ENCODE measurements around the gene GABRP.
A peak's percentile ranks its signal among the peaks of the same experiment; 100 is the strongest.
"Not testable (repeated sequence)": the region's sequence is repeated elsewhere in the genome, so short reads cannot be mapped to it uniquely, and the experiment has no call there.

Gene GABRP

GRCh38 chr5:170751631-170752030 lies 31.9 kb upstream of the GABRP start:
- Histone ChIP-seq H2BK5ac (ENCODE audit: low read depth, low read length, poor library complexity) (peak overlapping the region; percentile 99), H2BK12ac (ENCODE audit: low read length) (peak overlapping the region; percentile 5), H3K9me3 (ENCODE audit: insufficient read depth, low read depth, low read length) (no peaks in the 10 kb centered on the region), H3K4ac (ENCODE audit: low read depth, low read length) (peak overlapping the region; percentile 31), H3K14ac (ENCODE audit: low read length) (peak overlapping the region; percentile 17), H3K4me3 (ENCODE audit: low read depth, low read length) (no peak overlapping the region), H3K79me1 (ENCODE audit: low read length) (peaks cover 73% of the 10 kb centered on the region), H2AFZ (ENCODE audit: insufficient read depth, low read length, poor library complexity) (peak overlapping the region; percentile 1), H4K91ac (ENCODE audit: low read depth, low read length) (peak overlapping the region; percentile 99), H3K36me3 (ENCODE audit: control insufficient read depth in 1 of 2, insufficient read depth in 2 of 2, low read length in 2 of 2) (no peaks in the 10 kb centered on the region), H3K27me3 (ENCODE audit: insufficient read depth, low read length) (no peaks in the 10 kb centered on the region), H2AK5ac (ENCODE audit: low read length) (peak overlapping the region; percentile 75), H3K9ac (ENCODE audit: low read length) (peak overlapping the region; percentile 28), H3K4me1 (ENCODE audit: control insufficient read depth in 1 of 2, insufficient read depth in 2 of 2, low read length in 2 of 2) (peaks cover 44 to 60% of the 10 kb centered on the region in 2 experiments), H3K4me2 (ENCODE audit: low read length) (peak overlapping the region; percentile 34), H3K23ac (ENCODE audit: low read length) (no peak overlapping the region), H3K18ac (ENCODE audit: low read length) (peak overlapping the region; percentile 15), H2BK120ac (ENCODE audit: insufficient read depth, low read length, poor library complexity) (peak overlapping the region; percentile 73), H4K8ac (ENCODE audit: low read depth, low read length) (peak overlapping the region; percentile 85), H4K12ac (ENCODE audit: low read depth, low read length) (peak overlapping the region; percentile 13), H3K27ac (ENCODE audit: low read depth, low read length) (peak overlapping the region; percentile 98), H3K79me2 (ENCODE audit: control insufficient read depth, insufficient read depth, low read length, poor library complexity) (peaks cover 20% of the 10 kb centered on the region)
- WGBS (ENCODE audit: extremely low coverage, insufficient coverage, insufficient read length), result no CpG with 5 or more reads among the region's 11 CpGs
- DNase-seq, result no peak

- Histone ChIP-seq H3K27ac (ENCODE audit: low read depth, low read length) (peak overlapping the region; percentile 98), H3K9me3 (ENCODE audit: insufficient read depth, low read depth, low read length) (no peaks in the 10 kb centered on the region), H3K14ac (ENCODE audit: low read length) (peak overlapping the region; percentile 95), H3K9ac (ENCODE audit: low read length) (no peak overlapping the region), H2BK120ac (ENCODE audit: insufficient read depth, low read length, poor library complexity) (peak overlapping the region; percentile 73), H3K79me2 (ENCODE audit: control insufficient read depth, insufficient read depth, low read length, poor library complexity) (peaks cover 17% of the 10 kb centered on the region), H3K4me2 (ENCODE audit: low read length) (peak overlapping the region; percentile 34), H3K4me1 (ENCODE audit: control insufficient read depth in 1 of 2, insufficient read depth in 2 of 2, low read length in 2 of 2) (peaks cover 42 to 56% of the 10 kb centered on the region in 2 experiments), H4K8ac (ENCODE audit: low read depth, low read length) (peak overlapping the region; percentile 85), H3K18ac (ENCODE audit: low read length) (peak overlapping the region; percentile 95), H2AK5ac (ENCODE audit: low read length) (peak overlapping the region; percentile 89), H3K4me3 (ENCODE audit: low read depth, low read length) (no peak overlapping the region), H3K36me3 (ENCODE audit: control insufficient read depth in 1 of 2, insufficient read depth in 2 of 2, low read length in 2 of 2) (no peaks in the 10 kb centered on the region), H3K79me1 (ENCODE audit: low read length) (peaks cover 69% of the 10 kb centered on the region), H2AFZ (ENCODE audit: insufficient read depth, low read length, poor library complexity) (peak overlapping the region; percentile 56), H3K23ac (ENCODE audit: low read length) (no peak overlapping the region), H3K27me3 (ENCODE audit: insufficient read depth, low read length) (no peaks in the 10 kb centered on the region), H2BK12ac (ENCODE audit: low read length) (peak overlapping the region; percentile 5), H4K91ac (ENCODE audit: low read depth, low read length) (peak overlapping the region; percentile 99), H3K4ac (ENCODE audit: low read depth, low read length) (peak overlapping the region; percentile 80), H4K12ac (ENCODE audit: low read depth, low read length) (peak overlapping the region; percentile 31), H2BK5ac (ENCODE audit: low read depth, low read length, poor library complexity) (peak overlapping the region; percentile 99)
- DNase-seq, result no peak
- no CpG with 5 or more reads among the region's 10 CpGs for WGBS (ENCODE audit: extremely low coverage, insufficient coverage, insufficient read length)
Measured at GRCh38 chr5:170752257-170753215, 31.0 kb upstream of the GABRP start.

GRCh38 chr5:170753311-170753710 lies 30.2 kb upstream of the GABRP start:
- H3K4me3 ChIP-seq (ENCODE audit: low read depth, low read length), result no peak overlapping the region

GRCh38 chr5:170754508-170754907 lies 29.0 kb upstream of the GABRP start:
- DNase-seq; H4K91ac ChIP-seq (ENCODE audit: low read depth, low read length); H4K8ac ChIP-seq (ENCODE audit: low read depth, low read length); H3K9ac ChIP-seq (ENCODE audit: low read length); H3K4me2 ChIP-seq (ENCODE audit: low read length); H4K12ac ChIP-seq (ENCODE audit: low read depth, low read length); H3K4me3 ChIP-seq (ENCODE audit: low read depth, low read length); H2AFZ ChIP-seq (ENCODE audit: insufficient read depth, low read length, poor library complexity); H3K27ac ChIP-seq (ENCODE audit: low read depth, low read length); H3K23ac ChIP-seq (ENCODE audit: low read length); H2BK5ac ChIP-seq (ENCODE audit: low read depth, low read length, poor library complexity); H3K18ac ChIP-seq (ENCODE audit: low read length); H3K14ac ChIP-seq (ENCODE audit: low read length); H2BK120ac ChIP-seq (ENCODE audit: insufficient read depth, low read length, poor library complexity); H3K27me3 ChIP-seq (ENCODE audit: insufficient read depth, low read length); H3K9me3 ChIP-seq (ENCODE audit: insufficient read depth, low read depth, low read length); H3K4ac ChIP-seq (ENCODE audit: low read depth, low read length); H2AK5ac ChIP-seq (ENCODE audit: low read length); H3K36me3 ChIP-seq (ENCODE audit: control insufficient read depth in 1 of 2, insufficient read depth in 2 of 2, low read length in 2 of 2); H2BK12ac ChIP-seq (ENCODE audit: low read length): not testable (repeated sequence)
- Histone ChIP-seq H3K79me1 (ENCODE audit: low read length) (peaks cover 64% of the 10 kb centered on the region), H3K4me1 (ENCODE audit: control insufficient read depth in 1 of 2, insufficient read depth in 2 of 2, low read length in 2 of 2) (peaks cover 40 to 49% of the 10 kb centered on the region in 2 experiments), H3K79me2 (ENCODE audit: control insufficient read depth, insufficient read depth, low read length, poor library complexity) (peaks cover 12% of the 10 kb centered on the region)
- WGBS (ENCODE audit: extremely low coverage, insufficient coverage, insufficient read length), result 100% methylated on average over 1 of the region's 2 CpGs

More at GRCh38 chr5:170753311-170753710, 30.2 kb upstream of the GABRP start:
- peak overlapping the region; percentile 47 for H2BK120ac ChIP-seq (ENCODE audit: insufficient read depth, low read length, poor library complexity)
- H3K9ac ChIP-seq (ENCODE audit: low read length), result no peak overlapping the region
- no peak overlapping the region for H4K12ac ChIP-seq (ENCODE audit: low read depth, low read length)
- peak overlapping the region; percentile 11 for H3K27ac ChIP-seq (ENCODE audit: low read depth, low read length)
- no peaks in the 10 kb centered on the region for H3K9me3 ChIP-seq (ENCODE audit: insufficient read depth, low read depth, low read length)
- peak overlapping the region; percentile 93 for H2BK12ac ChIP-seq (ENCODE audit: low read length)
- H3K36me3 ChIP-seq (ENCODE audit: control insufficient read depth in 1 of 2, insufficient read depth in 2 of 2, low read length in 2 of 2), result no peaks in the 10 kb centered on the region
- no peak overlapping the region for H3K4ac ChIP-seq (ENCODE audit: low read depth, low read length)
- H2AFZ ChIP-seq (ENCODE audit: insufficient read depth, low read length, poor library complexity), result no peak overlapping the region
- no peak overlapping the region for H2BK5ac ChIP-seq (ENCODE audit: low read depth, low read length, poor library complexity)
- H4K91ac ChIP-seq (ENCODE audit: low read depth, low read length), result no peak overlapping the region
- H3K27me3 ChIP-seq (ENCODE audit: insufficient read depth, low read length), result no peaks in the 10 kb centered on the region
- H2AK5ac ChIP-seq (ENCODE audit: low read length), result no peak overlapping the region
- H3K4me2 ChIP-seq (ENCODE audit: low read length), result no peak overlapping the region
- peaks cover 40 to 52% of the 10 kb centered on the region in 2 experiments for H3K4me1 ChIP-seq (ENCODE audit: control insufficient read depth in 1 of 2, insufficient read depth in 2 of 2, low read length in 2 of 2)
- peaks cover 67% of the 10 kb centered on the region for H3K79me1 ChIP-seq (ENCODE audit: low read length)
- H3K23ac ChIP-seq (ENCODE audit: low read length), result no peak overlapping the region
- H3K18ac ChIP-seq (ENCODE audit: low read length), result no peak overlapping the region
- peaks cover 12% of the 10 kb centered on the region for H3K79me2 ChIP-seq (ENCODE audit: control insufficient read depth, insufficient read depth, low read length, poor library complexity)
- H3K14ac ChIP-seq (ENCODE audit: low read length), result peak overlapping the region; percentile 53
- no peak for DNase-seq
- no peak overlapping the region for H4K8ac ChIP-seq (ENCODE audit: low read depth, low read length)
